Stimulated activated CD8-positive, alpha-beta memory T cell treated with anti-CD3 and anti-CD28 coated beads, Interleukin-4, amount 100 ng/mL, for 48 hours (primary cell): ENCODE data around the gene DMWD.
A peak's percentile ranks its signal among the peaks of the same experiment; 100 is the strongest.
"Not testable (repeated sequence)": the region's sequence is repeated elsewhere in the genome, so short reads cannot be mapped to it uniquely, and the experiment has no call there.

ENCODE experiments used
- DNase-seq: peaks from one replicate; pipeline ENCODE4 v3.0.0-alpha.2; 2020

The DMWD gene

GRCh38 chr19:45768984-45769782 is 23.5 kb downstream of the DMWD start, which contains the start of gene SIX5:
Gene SIX5, minus strand, starts transcription at chr19:45769252. Its CDS starts 408 bp downstream, at chr19:45768844.
- peak; percentile 99 for DNase-seq

- peak; percentile 66 for DNase-seq
Observed at GRCh38 chr19:45768655-45768983, 24.0 kb downstream of the DMWD start.

- peak; percentile 45 for DNase-seq
Observed at GRCh38 chr19:45767881-45768654, 24.6 kb downstream of the DMWD start.

GRCh38 chr19:45767410-45767880 is 25.2 kb downstream of the DMWD start:
- no peak for DNase-seq

- no peak for DNase-seq
Observed at GRCh38 chr19:45766869-45767346, 25.7 kb downstream of the DMWD start.

GRCh38 chr19:45766296-45766868 is 26.3 kb downstream of the DMWD start:
- no peak for DNase-seq

- DNase-seq: no peak
Observed at GRCh38 chr19:45765702-45766295, 26.8 kb downstream of the DMWD start.

- DNase-seq: no peak
Observed at GRCh38 chr19:45764945-45765701, 27.5 kb downstream of the DMWD start.

- DNase-seq: no peak
Observed at GRCh38 chr19:45764475-45764874, 28.2 kb downstream of the DMWD start.

GRCh38 chr19:45763691-45764294 is 28.9 kb downstream of the DMWD start:
- DNase-seq: no peak

GRCh38 chr19:45762870-45763631 is 29.6 kb downstream of the DMWD start:
- DNase-seq: no peak

- DNase-seq: no peak
Observed at GRCh38 chr19:45761714-45762113, 30.9 kb downstream of the DMWD start.

- no peak for DNase-seq
Observed at GRCh38 chr19:45758921-45759320, 33.7 kb downstream of the DMWD start.

- no peak for DNase-seq
Observed at GRCh38 chr19:45757695-45758094, 35.0 kb downstream of the DMWD start.

- DNase-seq: no peak
Observed at GRCh38 chr19:45754323-45754722, 38.3 kb downstream of the DMWD start.

GRCh38 chr19:45753548-45753947 is 39.1 kb downstream of the DMWD start:
- DNase-seq: no peak

GRCh38 chr19:45752639-45753038 is 40.0 kb downstream of the DMWD start:
- DNase-seq: no peak

GRCh38 chr19:45751483-45751882 is 41.2 kb downstream of the DMWD start:
- DNase-seq: not testable (repeated sequence)

- DNase-seq: no peak
Observed at GRCh38 chr19:45747513-45747912, 45.1 kb downstream of the DMWD start.

- DNase-seq: no peak
Observed at GRCh38 chr19:45746866-45747265, 45.8 kb downstream of the DMWD start.

- no peak for DNase-seq
Observed at GRCh38 chr19:45745606-45746005, 47.0 kb downstream of the DMWD start.
